ENCODE data around the gene NRP1.

The NRP1 gene

GRCh38 chr10:33198610-33199009 lies 135.9 kb downstream of the NRP1 start:
- no peak overlapping the region for H3K4me3 ChIP-seq (ENCODE audit: low read depth, low read length)
- in situ Hi-C loops (cut with HindIII; ENCODE audit: low sequenced_read_pairs) = no loop called here
- DNase-seq (ENCODE audit: low read depth, low spot score) = no peak
- TF ChIP-seq CTCF (IDR thresholded peaks at IDR 0.05; ENCODE audit: low read depth, low read length) = no peak

- in situ Hi-C loops (cut with HindIII; ENCODE audit: low sequenced_read_pairs) = no loop called here
- no peak for DNase-seq (ENCODE audit: low read depth, low spot score)
Observed at GRCh38 chr10:33196710-33197491, 137.6 kb downstream of the NRP1 start.

GRCh38 chr10:33196377-33196706 lies 138.1 kb downstream of the NRP1 start:
- DNase-seq (ENCODE audit: low read depth, low spot score) = no peak
- H3K4me3 ChIP-seq (ENCODE audit: low read depth, low read length) = no peak overlapping the region
- in situ Hi-C loops (cut with HindIII; ENCODE audit: low sequenced_read_pairs) = no loop called here
- no peak for TF ChIP-seq CTCF (IDR thresholded peaks at IDR 0.05; ENCODE audit: low read depth, low read length)

More at GRCh38 chr10:33196710-33197491, 137.6 kb downstream of the NRP1 start:
- H3K4me3 ChIP-seq (ENCODE audit: low read depth, low read length) = no peak overlapping the region
- TF ChIP-seq CTCF (IDR thresholded peaks at IDR 0.05; ENCODE audit: low read depth, low read length) = no peak

GRCh38 chr10:33195608-33196376 lies 138.7 kb downstream of the NRP1 start:
- H3K4me3 ChIP-seq (ENCODE audit: low read depth, low read length) = no peak overlapping the region
- in situ Hi-C loops (cut with HindIII; ENCODE audit: low sequenced_read_pairs) = no loop called here
- no peak for TF ChIP-seq CTCF (IDR thresholded peaks at IDR 0.05; ENCODE audit: low read depth, low read length)
- DNase-seq (ENCODE audit: low read depth, low spot score) = peak; percentile 66

GRCh38 chr10:33193701-33194521 lies 140.6 kb downstream of the NRP1 start:
- no peak overlapping the region for H3K4me3 ChIP-seq (ENCODE audit: low read depth, low read length)
- DNase-seq (ENCODE audit: low read depth, low spot score) = peak; percentile 56
- no peak for TF ChIP-seq CTCF (IDR thresholded peaks at IDR 0.05; ENCODE audit: low read depth, low read length)
- in situ Hi-C loops (cut with HindIII; ENCODE audit: low sequenced_read_pairs) = no loop called here

GRCh38 chr10:33193057-33193700 lies 141.3 kb downstream of the NRP1 start:
- H3K4me3 ChIP-seq (ENCODE audit: low read depth, low read length) = no peak overlapping the region
- DNase-seq (ENCODE audit: low read depth, low spot score) = peak; percentile 91
- TF ChIP-seq CTCF (IDR thresholded peaks at IDR 0.05; ENCODE audit: low read depth, low read length) = peak; percentile 77
- in situ Hi-C loops (cut with HindIII; ENCODE audit: low sequenced_read_pairs) = no loop called here
